H1 (cell line): Measurements from ENCODE around the gene LINGO4. TPM values are rescaled to one million over a fixed set of nuclear protein-coding genes. Genes with fewer than 3 reads are reported as not detected.

ENCODE experiments used
- CTCF ChIA-PET: fragments of 300-600 bp; sonication (Branson Sonifier 250); formaldehyde crosslinking; loops from one replicate; lab custom pipeline; 2021; ENCODE audit not compliant: partially characterized antibody; lab: Charles Lee
- POLR2A ChIA-PET: fragments of 300-600 bp; sonication (Branson Sonifier 250); formaldehyde crosslinking; loops from one replicate; lab custom pipeline; 2021; ENCODE audit warnings: inconsistent platforms; ENCODE audit not compliant: partially characterized antibody; lab: Charles Lee
- DNase-seq, 2 experiments: peaks; one replicate each; pipeline versions ENCODE4 v3.0.0 to v3.0.0-alpha.2; 2010 to 2022; ENCODE audit warnings: low spot score in 2 of 2, low read depth in 1 of 2, mixed read lengths in 1 of 2
- FAIRE-seq: peaks from 2 replicates; lab custom pipeline; 2011; peaks lifted over from hg19 to GRCh38; lab: Jason Lieb, UNC
- H2AFZ ChIP-seq: 2 replicates; pipeline ENCODE4 v1.8.1; 2012; ENCODE audit warnings: low read length, inconsistent platforms
- H2AK5ac ChIP-seq: 2 replicates; pipeline ENCODE4 v1.6.1; 2013; ENCODE audit warnings: low read depth, low read length
- H2BK120ac ChIP-seq: replicated peaks from 2 replicates; pipeline ENCODE3; 2013; ENCODE audit warnings: low read depth, low read length, inconsistent platforms
- H2BK12ac ChIP-seq: 2 replicates; pipeline ENCODE4 v1.6.1; 2013; ENCODE audit warnings: low read depth, low read length
- H2BK15ac ChIP-seq: 2 replicates; pipeline ENCODE4 v1.6.1; 2013; ENCODE audit warnings: low read length
- H2BK20ac ChIP-seq: 2 replicates; pipeline ENCODE4 v1.6.1; 2013; ENCODE audit warnings: low read length
- H2BK5ac ChIP-seq: 2 replicates; pipeline ENCODE4 v1.6.1; 2013; ENCODE audit warnings: low read depth, low read length
- H3K14ac ChIP-seq: 2 replicates; pipeline ENCODE4 v1.6.1; 2013; ENCODE audit warnings: inconsistent platforms; ENCODE audit not compliant: insufficient read length
- H3K18ac ChIP-seq: 2 replicates; pipeline ENCODE4 v1.6.1; 2013; ENCODE audit warnings: low read length; ENCODE audit errors: extremely low read depth
- H3K23ac ChIP-seq: 2 replicates; pipeline ENCODE4 v1.6.1; 2013; ENCODE audit warnings: inconsistent platforms; ENCODE audit not compliant: insufficient read length
- H3K23me2 ChIP-seq: 2 replicates; pipeline ENCODE4 v1.6.1; 2013; ENCODE audit warnings: low read depth, low read length
- H3K27ac ChIP-seq: 2 replicates; pipeline ENCODE4 v1.6.1; 2011; ENCODE audit warnings: low read depth, low read length, inconsistent platforms
- H3K27me3 ChIP-seq, 4 experiments: replicated peaks in 1 of 4; 1 replicate in 1 of 4; 2 replicates in 3 of 4; pipeline versions ENCODE4 v1.6.1 to v1.8.1; 2011 to 2013; ENCODE audit warnings: low read length in 3 of 4, mild to moderate bottlenecking in 3 of 4, inconsistent platforms in 2 of 4, mixed read lengths in 2 of 4, moderate library complexity in 1 of 4; ENCODE audit not compliant: control insufficient read depth in 3 of 4, insufficient read depth in 3 of 4; ENCODE audit errors: extremely low read depth in 1 of 4
- H3K36me3 ChIP-seq, 4 experiments: 2 replicates each; pipeline versions ENCODE4 v1.6.1 to v1.8.1; 2011 to 2013; ENCODE audit warnings: mild to moderate bottlenecking in 4 of 4, low read length in 3 of 4, moderate library complexity in 2 of 4, control low read depth in 1 of 4, inconsistent platforms in 1 of 4; ENCODE audit not compliant: insufficient read depth in 4 of 4, control insufficient read depth in 2 of 4
- H3K4ac ChIP-seq: replicated peaks from 2 replicates; pipeline ENCODE3; 2013; ENCODE audit warnings: low read length, low read depth, mixed read lengths, inconsistent platforms; ENCODE audit not compliant: insufficient read length
- H3K4me1 ChIP-seq, 4 experiments: replicated peaks in 1 of 4; 1 replicate in 1 of 4; 2 replicates in 3 of 4; pipeline versions ENCODE4 v1.6.1 to v1.8.1; 2011 to 2013; ENCODE audit warnings: low read length in 3 of 4, inconsistent platforms in 2 of 4, mixed read lengths in 1 of 4; ENCODE audit not compliant: insufficient read depth in 4 of 4, control insufficient read depth in 3 of 4
- H3K4me2 ChIP-seq, 2 experiments: 2 replicates each; pipeline versions ENCODE4 v1.6.1 to v1.8.1; 2011 to 2013; ENCODE audit warnings: low read depth in 2 of 2, low read length in 2 of 2, control low read depth in 1 of 2, inconsistent platforms in 1 of 2, mild to moderate bottlenecking in 1 of 2; ENCODE audit not compliant: insufficient read depth in 1 of 2
- H3K4me3 ChIP-seq, 4 experiments: fragments of 200-600, 300-600 bp in 1 of 4; sonication (generic), shearing (Covaris generic), sonication (Bioruptor Twin) in 1 of 4; 2 replicates each; pipeline versions ENCODE4 v1.5.1 to v1.8.1; 2011 to 2016; ENCODE audit warnings: low read length in 4 of 4, low read depth in 3 of 4, control low read depth in 2 of 4, inconsistent platforms in 2 of 4, mild to moderate bottlenecking in 2 of 4, mixed read lengths in 1 of 4, moderate library complexity in 1 of 4; ENCODE audit not compliant: insufficient read depth in 2 of 4; ENCODE audit errors: extremely low read depth in 1 of 4
- H3K56ac ChIP-seq: replicated peaks from 2 replicates; pipeline ENCODE3; 2013; ENCODE audit warnings: low read depth, mild to moderate bottlenecking, mixed read lengths, low read length, inconsistent platforms; ENCODE audit not compliant: insufficient read length
- H3K79me1 ChIP-seq: 2 replicates; pipeline ENCODE4 v1.6.1; 2013; ENCODE audit warnings: low read depth, low read length, control low read depth
- H3K79me2 ChIP-seq, 2 experiments: 2 replicates each; pipeline versions ENCODE4 v1.6.1 to v1.8.1; 2012 to 2013; ENCODE audit warnings: low read length in 2 of 2, mild to moderate bottlenecking in 2 of 2, inconsistent platforms in 1 of 2; ENCODE audit not compliant: insufficient read depth in 2 of 2, control insufficient read depth in 1 of 2
- H3K9ac ChIP-seq, 4 experiments: replicated peaks in 1 of 4; 1 replicate in 1 of 4; 2 replicates in 3 of 4; pipeline versions ENCODE4 v1.6.1 to v1.8.1; 2011 to 2013; ENCODE audit warnings: low read depth in 3 of 4, low read length in 3 of 4, control low read depth in 2 of 4, mild to moderate bottlenecking in 2 of 4, moderate library complexity in 2 of 4, inconsistent platforms in 1 of 4; ENCODE audit errors: extremely low read depth in 1 of 4
- H3K9me3 ChIP-seq, 2 experiments: 2 replicates each; pipeline versions ENCODE4 v1.6.1 to v1.8.1; 2012 to 2013; ENCODE audit warnings: mild to moderate bottlenecking in 2 of 2, moderate library complexity in 2 of 2, control low read depth in 1 of 2, inconsistent platforms in 1 of 2, low read depth in 1 of 2, low read length in 1 of 2, mixed read lengths in 1 of 2; ENCODE audit not compliant: insufficient read depth in 2 of 2
- H4K20me1 ChIP-seq, 2 experiments: replicated peaks in 1 of 2; 2 replicates each; pipeline versions ENCODE3 to v1.8.1; 2011 to 2013; ENCODE audit warnings: inconsistent platforms in 2 of 2, low read length in 2 of 2, mild to moderate bottlenecking in 1 of 2; ENCODE audit not compliant: insufficient read depth in 2 of 2, control insufficient read depth in 1 of 2
- H4K5ac ChIP-seq: 2 replicates; pipeline ENCODE4 v1.6.1; 2013; ENCODE audit warnings: low read length, low read depth, mixed read lengths, inconsistent platforms; ENCODE audit not compliant: insufficient read length
- H4K8ac ChIP-seq: 2 replicates; pipeline ENCODE4 v1.8.0; 2013; ENCODE audit warnings: mild to moderate bottlenecking, moderate library complexity, low read length, inconsistent platforms; ENCODE audit not compliant: insufficient read depth; ENCODE audit errors: extremely low read depth
- H4K91ac ChIP-seq: replicated peaks from 2 replicates; pipeline ENCODE3; 2013; ENCODE audit warnings: low read length, mixed read lengths, inconsistent platforms; ENCODE audit not compliant: insufficient read length
- CBX5 ChIP-seq: fragments of 300-800, 300-1000 bp; sonication (generic); IDR thresholded peaks from 2 replicates; pipeline ENCODE4 v1.7.1; 2016; ENCODE audit warnings: antibody characterized with exemption, low read length, low read depth
- CTBP2 ChIP-seq: IDR thresholded peaks from 2 replicates; pipeline ENCODE4 v1.7.0; 2011; ENCODE audit warnings: borderline replicate concordance, mild to moderate bottlenecking, moderate library complexity, mixed read lengths, low read length; ENCODE audit not compliant: insufficient read depth, insufficient read length
- E2F6 ChIP-seq: IDR thresholded peaks from 2 replicates; pipeline ENCODE4 v1.6.1; 2012; ENCODE audit warnings: inconsistent platforms
- EGR1 ChIP-seq: IDR thresholded peaks from 2 replicates; pipeline ENCODE4 v1.6.1; 2011; ENCODE audit warnings: low read depth, low read length, borderline replicate concordance
- EZH2 ChIP-seq: fragments of 200-600 bp; sonication (generic); IDR thresholded peaks from 2 replicates; pipeline ENCODE4 v1.7.1; 2012; ENCODE audit warnings: low read depth, mild to moderate bottlenecking, moderate library complexity, low read length, inconsistent platforms; ENCODE audit not compliant: severe bottlenecking
- HDAC6 ChIP-seq: IDR thresholded peaks from one replicate; pipeline ENCODE4 v1.7.1; 2012; ENCODE audit warnings: low read depth, mild to moderate bottlenecking, inconsistent platforms, low read length, moderate library complexity
- KDM5A ChIP-seq: fragments of 200-600 bp; IDR thresholded peaks from 2 replicates; pipeline ENCODE4 v1.7.1; 2012; ENCODE audit warnings: mild to moderate bottlenecking, low read length, inconsistent platforms, mixed read lengths
- NANOG ChIP-seq: IDR thresholded peaks from 2 replicates; pipeline ENCODE4 v1.6.1; 2011; ENCODE audit warnings: low read length, low read depth, mild to moderate bottlenecking, inconsistent platforms; ENCODE audit not compliant: insufficient read depth, poor library complexity, severe bottlenecking
- RNF2 ChIP-seq: fragments of 200-900, 300-1000 bp; sonication (generic); IDR thresholded peaks from 2 replicates; pipeline ENCODE4 v1.7.1; 2016; ENCODE audit warnings: borderline replicate concordance, low read depth, mild to moderate bottlenecking, antibody characterized with exemption, low read length; ENCODE audit not compliant: poor library complexity, severe bottlenecking; ENCODE audit errors: missing control alignments
- RXRA ChIP-seq: IDR thresholded peaks from 2 replicates; pipeline ENCODE4 v1.6.1; 2011; ENCODE audit warnings: low read depth, mild to moderate bottlenecking, low read length, moderate library complexity; ENCODE audit not compliant: insufficient read depth
- TBP ChIP-seq: IDR thresholded peaks from 2 replicates; pipeline ENCODE4 v1.6.1; 2011; ENCODE audit warnings: low read depth, low read length, improper control_type of control experiment
- TEAD4 ChIP-seq: IDR thresholded peaks from 2 replicates; pipeline ENCODE4 v1.6.1; 2012; ENCODE audit warnings: low read depth, low read length, inconsistent platforms, mixed read lengths
- YY1 ChIP-seq: IDR thresholded peaks from 2 replicates; pipeline ENCODE4 v1.6.1; 2011; ENCODE audit warnings: low read depth, mild to moderate bottlenecking, low read length
- WGBS, 2 experiments: shearing (Covaris generic) in 1 of 2; methylation state at CpG; one replicate each; pipeline versions ENCODE4 v1.1.6 to v1.1.7; 2013 to 2015; ENCODE audit warnings: low lambda C conversion rate in 2 of 2, mixed read lengths in 2 of 2, inconsistent platforms in 1 of 2, low coverage in 1 of 2, missing lambda C conversion rate in 1 of 2; ENCODE audit not compliant: insufficient replicate concordance in 2 of 2, insufficient coverage in 1 of 2, insufficient read length in 1 of 2; ENCODE audit errors: extremely low coverage in 1 of 2, missing lambda C conversion rate in 1 of 2; 5-methylcytosine and 5-hydroxymethylcytosine counted together
- polyA plus RNA-seq, 7 experiments: library from polyadenylated mRNA; depleted of rRNA in 3 of 7; stranded (reverse) in 5 of 7; unstranded in 2 of 7; fragments of >200 nt in 5 of 7; fragments of 200-250 nt in 2 of 7; gene quantifications; 1 replicate in 5 of 7; 2 replicates in 1 of 7; 4 replicates in 1 of 7; pipeline versions ENCODE4 v1.2.1 to v1.2.3, GENCODE V29; 2011 to 2013; ENCODE audit warnings: missing spikeins in 2 of 7, mixed read lengths in 2 of 7
- total RNA-seq: library from RNA; stranded (reverse); fragmentation: NEBNext Ultra II Directional; extraction: Animal tissue kit (Norgen Biotek cat#: 25700); gene quantifications from 2 replicates; pipeline ENCODE4 v1.2.1, GENCODE V29; 2021

LINGO4 gene
- total and polyA plus RNA-seq, 2 of the 8 experiments (the other 6 are each of a cell fraction or from before 2014, with no cell fraction given): 0.03 TPM; not detected in 1

GRCh38 chr1:151852733-151853132, 47.5 kb upstream of the LINGO4 start:
- CTCF ChIA-PET: no interaction called here
- no peak overlapping the region for H2BK15ac ChIP-seq
- H3K18ac ChIP-seq: no peak overlapping the region
- no peaks in the 10 kb centered on the region for H3K9me3 ChIP-seq
- H2BK12ac ChIP-seq: no peak overlapping the region
- no peaks in the 10 kb centered on the region for H3K79me2 ChIP-seq
- no peak overlapping the region for H3K9ac ChIP-seq
- no peak overlapping the region for H4K8ac ChIP-seq
- H2AFZ ChIP-seq: no peak overlapping the region
- no peak overlapping the region for H2BK120ac ChIP-seq
- POLR2A ChIA-PET: interaction anchor here (3.2 kb wide), 1 partner anchor 13 kb away, joined by 19 read pairs; the partner anchor contains the start of gene C2CD4D
- H2AK5ac ChIP-seq: no peak overlapping the region
- no peak overlapping the region for H3K27ac ChIP-seq
- H3K4ac ChIP-seq: no peak overlapping the region
- no peaks in the 10 kb centered on the region for H3K79me1 ChIP-seq
- H3K23ac ChIP-seq: no peak overlapping the region
- H2BK20ac ChIP-seq: no peak overlapping the region
- FAIRE-seq: no peak
- H3K4me1 ChIP-seq: no peaks in the 10 kb centered on the region
- peaks cover 0 to 7% (median 4%) of the 10 kb centered on the region in 4 experiments; a peak in 3 of 7 replicates for H3K27me3 ChIP-seq
- TF ChIP-seq RXRA: no peak
- TF ChIP-seq CBX5: no peak
- no peak for TF ChIP-seq KDM5A
- TF ChIP-seq EGR1: no peak
- TF ChIP-seq TEAD4: no peak
- TF ChIP-seq YY1: no peak
- no peak for TF ChIP-seq EZH2
- TF ChIP-seq HDAC6: no peak
- no peak for TF ChIP-seq RNF2
- no peak for TF ChIP-seq TBP
- TF ChIP-seq E2F6: no peak
- no peak for TF ChIP-seq CTBP2
- TF ChIP-seq NANOG: no peak
- WGBS, 2 experiments: 91% methylated on average over 4 of the region's 4 CpGs; no CpG with 5 or more reads in 1 of the 2 experiments
- no peak for DNase-seq
- no peak overlapping the region for H3K4me2 ChIP-seq
- no peaks in the 10 kb centered on the region for H3K23me2 ChIP-seq
- no peak overlapping the region for H4K91ac ChIP-seq
- no peak overlapping the region for H2BK5ac ChIP-seq
- no peak overlapping the region for H3K4me3 ChIP-seq
- H4K5ac ChIP-seq: no peak overlapping the region
- H4K20me1 ChIP-seq: no peaks in the 10 kb centered on the region
- no peak overlapping the region for H3K14ac ChIP-seq
- no peaks in the 10 kb centered on the region for H3K36me3 ChIP-seq
- no peak overlapping the region for H3K56ac ChIP-seq
